ENCODE results near the gene SLCO2B1.

The SLCO2B1 gene

GRCh38 chr11:75185866-75186265, 35.0 kb downstream of the SLCO2B1 start:
- H3K36me3 Mint-ChIP-seq = no peaks in the 10 kb centered on the region
- H3K9me3 Mint-ChIP-seq = no peaks in the 10 kb centered on the region
- no peak overlapping the region for H3K4me3 Mint-ChIP-seq
- CTCF ChIA-PET = interaction anchor here (3.6 kb wide), 1 partner anchor 19 kb away, joined by 10 read pairs; no protein-coding TSS in a partner anchor
- peaks cover 65% of the 10 kb centered on the region for H3K27me3 Mint-ChIP-seq
- DNase-seq = no peak
- H3K4me1 Mint-ChIP-seq = no peaks in the 10 kb centered on the region
- H3K27ac Mint-ChIP-seq = no peak overlapping the region

- Mint-ChIP-seq H3K27ac (no peak overlapping the region), H3K4me1 (no peaks in the 10 kb centered on the region), H3K9me3 (no peaks in the 10 kb centered on the region), H3K4me3 (no peak overlapping the region), H3K27me3 (peaks cover 62% of the 10 kb centered on the region), H3K36me3 (no peaks in the 10 kb centered on the region)
- CTCF ChIA-PET = no interaction called here
- no peak for DNase-seq
These were observed 36.1 kb downstream of the SLCO2B1 start for GRCh38 chr11:75186999-75187398.

- H3K4me1 Mint-ChIP-seq = no peaks in the 10 kb centered on the region
- no peak overlapping the region for H3K27ac Mint-ChIP-seq
- H3K27me3 Mint-ChIP-seq = peaks cover 58% of the 10 kb centered on the region
- no peak overlapping the region for H3K4me3 Mint-ChIP-seq
- no peaks in the 10 kb centered on the region for H3K36me3 Mint-ChIP-seq
- CTCF ChIA-PET = no interaction called here
- H3K9me3 Mint-ChIP-seq = no peaks in the 10 kb centered on the region
- no peak for DNase-seq
These were observed 37.8 kb downstream of the SLCO2B1 start for GRCh38 chr11:75188671-75189070.

GRCh38 chr11:75189108-75189507, 38.2 kb downstream of the SLCO2B1 start:
- H3K36me3 Mint-ChIP-seq = no peaks in the 10 kb centered on the region
- no peak overlapping the region for H3K4me3 Mint-ChIP-seq
- no peak for DNase-seq
- no peaks in the 10 kb centered on the region for H3K4me1 Mint-ChIP-seq
- CTCF ChIA-PET = no interaction called here
- no peaks in the 10 kb centered on the region for H3K9me3 Mint-ChIP-seq
- H3K27ac Mint-ChIP-seq = no peak overlapping the region
- H3K27me3 Mint-ChIP-seq = peaks cover 58% of the 10 kb centered on the region

GRCh38 chr11:75189911-75190310, 39.0 kb downstream of the SLCO2B1 start:
- DNase-seq = no peak
- Mint-ChIP-seq H3K36me3 (no peaks in the 10 kb centered on the region), H3K4me1 (no peaks in the 10 kb centered on the region), H3K27me3 (peaks cover 58% of the 10 kb centered on the region), H3K9me3 (no peaks in the 10 kb centered on the region), H3K4me3 (no peak overlapping the region), H3K27ac (no peak overlapping the region)
- CTCF ChIA-PET = interaction anchor here (0.8 to 1.1 kb wide), 2 partner anchors 15 to 50 kb away, joined by 3 to 6 read pairs; no protein-coding TSS in a partner anchor

GRCh38 chr11:75190652-75191329, 39.9 kb downstream of the SLCO2B1 start:
- H3K9me3 Mint-ChIP-seq = no peaks in the 10 kb centered on the region
- no peaks in the 10 kb centered on the region for H3K4me1 Mint-ChIP-seq
- DNase-seq = no peak
- H3K4me3 Mint-ChIP-seq = no peak overlapping the region
- peaks cover 60% of the 10 kb centered on the region for H3K27me3 Mint-ChIP-seq
- no peaks in the 10 kb centered on the region for H3K36me3 Mint-ChIP-seq
- CTCF ChIA-PET = interaction anchor here (1.1 to 1.2 kb wide), 2 partner anchors 14 to 46 kb away, joined by 4 to 6 read pairs; no protein-coding TSS in a partner anchor
- H3K27ac Mint-ChIP-seq = no peak overlapping the region

- CTCF ChIA-PET = interaction anchor here (1.2 kb wide), 1 partner anchor 47 kb away, joined by 4 read pairs; no protein-coding TSS in a partner anchor
- no peaks in the 10 kb centered on the region for H3K4me1 Mint-ChIP-seq
- H3K36me3 Mint-ChIP-seq = no peaks in the 10 kb centered on the region
- H3K4me3 Mint-ChIP-seq = no peak overlapping the region
- H3K27me3 Mint-ChIP-seq = peaks cover 59% of the 10 kb centered on the region
- H3K9me3 Mint-ChIP-seq = no peaks in the 10 kb centered on the region
- no peak for DNase-seq
- no peak overlapping the region for H3K27ac Mint-ChIP-seq
These were observed 40.4 kb downstream of the SLCO2B1 start for GRCh38 chr11:75191330-75191717.

- H3K4me3 Mint-ChIP-seq = no peak overlapping the region
- H3K27me3 Mint-ChIP-seq = peaks cover 62% of the 10 kb centered on the region
- no peaks in the 10 kb centered on the region for H3K4me1 Mint-ChIP-seq
- no peak for DNase-seq
- H3K27ac Mint-ChIP-seq = no peak overlapping the region
- H3K9me3 Mint-ChIP-seq = no peaks in the 10 kb centered on the region
- H3K36me3 Mint-ChIP-seq = no peaks in the 10 kb centered on the region
- CTCF ChIA-PET = no interaction called here
These were observed 42.4 kb downstream of the SLCO2B1 start for GRCh38 chr11:75193271-75193670.

GRCh38 chr11:75193711-75194110, 42.8 kb downstream of the SLCO2B1 start:
- no peak overlapping the region for H3K27ac Mint-ChIP-seq
- no peaks in the 10 kb centered on the region for H3K4me1 Mint-ChIP-seq
- DNase-seq = no peak
- no peak overlapping the region for H3K4me3 Mint-ChIP-seq
- CTCF ChIA-PET = no interaction called here
- no peaks in the 10 kb centered on the region for H3K36me3 Mint-ChIP-seq
- no peaks in the 10 kb centered on the region for H3K9me3 Mint-ChIP-seq
- H3K27me3 Mint-ChIP-seq = peaks cover 61% of the 10 kb centered on the region

- Mint-ChIP-seq H3K4me3 (no peak overlapping the region), H3K9me3 (no peaks in the 10 kb centered on the region)
- CTCF ChIA-PET = interaction anchor here (1.7 to 3.5 kb wide), 3 partner anchors 9 to 54 kb away, joined by 6 to 19 read pairs (median 14); no protein-coding TSS in a partner anchor
These were observed 43.2 kb downstream of the SLCO2B1 start for GRCh38 chr11:75194147-75194546.

GRCh38 chr11:75195167-75195962, 44.5 kb downstream of the SLCO2B1 start:
- Mint-ChIP-seq H3K9me3 (no peaks in the 10 kb centered on the region), H3K27ac (no peak overlapping the region), H3K27me3 (peaks cover 67% of the 10 kb centered on the region), H3K36me3 (no peaks in the 10 kb centered on the region), H3K4me3 (no peak overlapping the region), H3K4me1 (no peaks in the 10 kb centered on the region)
- CTCF ChIA-PET = interaction anchor here (0.6 to 3.5 kb wide), 6 partner anchors 8 to 263 kb away, joined by 3 to 19 read pairs (median 8); no protein-coding TSS in a partner anchor
- DNase-seq = no peak

More at GRCh38 chr11:75194147-75194546, 43.2 kb downstream of the SLCO2B1 start:
- H3K27ac Mint-ChIP-seq = no peak overlapping the region
- no peaks in the 10 kb centered on the region for H3K36me3 Mint-ChIP-seq
- peaks cover 63% of the 10 kb centered on the region for H3K27me3 Mint-ChIP-seq
- no peaks in the 10 kb centered on the region for H3K4me1 Mint-ChIP-seq
- DNase-seq = no peak

- no peak for DNase-seq
- CTCF ChIA-PET = interaction anchor here (0.7 to 3.5 kb wide), 5 partner anchors 9 to 56 kb away, joined by 3 to 19 read pairs (median 11); no protein-coding TSS in a partner anchor
- Mint-ChIP-seq H3K4me3 (no peak overlapping the region), H3K36me3 (no peaks in the 10 kb centered on the region), H3K4me1 (no peaks in the 10 kb centered on the region), H3K27ac (no peak overlapping the region), H3K9me3 (no peaks in the 10 kb centered on the region), H3K27me3 (peaks cover 58% of the 10 kb centered on the region)
These were observed 45.5 kb downstream of the SLCO2B1 start for GRCh38 chr11:75196426-75196825.

- Mint-ChIP-seq H3K27me3 (peaks cover 62% of the 10 kb centered on the region), H3K4me1 (no peaks in the 10 kb centered on the region), H3K4me3 (no peak overlapping the region), H3K36me3 (no peaks in the 10 kb centered on the region), H3K27ac (no peak overlapping the region), H3K9me3 (no peaks in the 10 kb centered on the region)
- CTCF ChIA-PET = interaction anchor here (3.5 kb wide), 1 partner anchor 57 kb away, joined by 19 read pairs; no protein-coding TSS in a partner anchor
- DNase-seq = no peak
These were observed 46.8 kb downstream of the SLCO2B1 start for GRCh38 chr11:75197512-75198277.

Data from activated naive CD4-positive, alpha-beta T cell treated with anti-CD3 and anti-CD28 coated beads, Interleukin-2, amount 10 ng/mL, durations not matched to agents 7 days and 5 days (primary cell).